H1 (cell line): Measurements from ENCODE around the gene DIPK1C. TPM values are rescaled to one million over a fixed set of nuclear protein-coding genes. Genes with fewer than 3 reads are reported as not detected.

Experiments
- CTCF ChIA-PET: fragments of 300-600 bp; sonication (Branson Sonifier 250); formaldehyde crosslinking; loops from one replicate; lab custom pipeline; 2021; ENCODE audit not compliant: partially characterized antibody; lab: Charles Lee
- POLR2A ChIA-PET: fragments of 300-600 bp; sonication (Branson Sonifier 250); formaldehyde crosslinking; loops from one replicate; lab custom pipeline; 2021; ENCODE audit warnings: inconsistent platforms; ENCODE audit not compliant: partially characterized antibody; lab: Charles Lee
- DNase-seq, 2 experiments: peaks; one replicate each; pipeline versions ENCODE4 v3.0.0 to v3.0.0-alpha.2; 2010 to 2022; ENCODE audit warnings: low spot score in 2 of 2, low read depth in 1 of 2, mixed read lengths in 1 of 2
- FAIRE-seq: peaks from 2 replicates; lab custom pipeline; 2011; peaks lifted over from hg19 to GRCh38; lab: Jason Lieb, UNC
- H2AFZ ChIP-seq: 2 replicates; pipeline ENCODE4 v1.8.1; 2012; ENCODE audit warnings: low read length, inconsistent platforms
- H2AK5ac ChIP-seq: 2 replicates; pipeline ENCODE4 v1.6.1; 2013; ENCODE audit warnings: low read depth, low read length
- H2BK120ac ChIP-seq: replicated peaks from 2 replicates; pipeline ENCODE3; 2013; ENCODE audit warnings: low read depth, low read length, inconsistent platforms
- H2BK12ac ChIP-seq: 2 replicates; pipeline ENCODE4 v1.6.1; 2013; ENCODE audit warnings: low read depth, low read length
- H2BK15ac ChIP-seq: 2 replicates; pipeline ENCODE4 v1.6.1; 2013; ENCODE audit warnings: low read length
- H2BK20ac ChIP-seq: 2 replicates; pipeline ENCODE4 v1.6.1; 2013; ENCODE audit warnings: low read length
- H2BK5ac ChIP-seq: 2 replicates; pipeline ENCODE4 v1.6.1; 2013; ENCODE audit warnings: low read depth, low read length
- H3K14ac ChIP-seq: 2 replicates; pipeline ENCODE4 v1.6.1; 2013; ENCODE audit warnings: inconsistent platforms; ENCODE audit not compliant: insufficient read length
- H3K18ac ChIP-seq: 2 replicates; pipeline ENCODE4 v1.6.1; 2013; ENCODE audit warnings: low read length; ENCODE audit errors: extremely low read depth
- H3K23ac ChIP-seq: 2 replicates; pipeline ENCODE4 v1.6.1; 2013; ENCODE audit warnings: inconsistent platforms; ENCODE audit not compliant: insufficient read length
- H3K23me2 ChIP-seq: 2 replicates; pipeline ENCODE4 v1.6.1; 2013; ENCODE audit warnings: low read depth, low read length
- H3K27ac ChIP-seq: 2 replicates; pipeline ENCODE4 v1.6.1; 2011; ENCODE audit warnings: low read depth, low read length, inconsistent platforms
- H3K27me3 ChIP-seq, 4 experiments: replicated peaks in 1 of 4; 1 replicate in 1 of 4; 2 replicates in 3 of 4; pipeline versions ENCODE4 v1.6.1 to v1.8.1; 2011 to 2013; ENCODE audit warnings: low read length in 3 of 4, mild to moderate bottlenecking in 3 of 4, inconsistent platforms in 2 of 4, mixed read lengths in 2 of 4, moderate library complexity in 1 of 4; ENCODE audit not compliant: control insufficient read depth in 3 of 4, insufficient read depth in 3 of 4; ENCODE audit errors: extremely low read depth in 1 of 4
- H3K36me3 ChIP-seq, 4 experiments: 2 replicates each; pipeline versions ENCODE4 v1.6.1 to v1.8.1; 2011 to 2013; ENCODE audit warnings: mild to moderate bottlenecking in 4 of 4, low read length in 3 of 4, moderate library complexity in 2 of 4, control low read depth in 1 of 4, inconsistent platforms in 1 of 4; ENCODE audit not compliant: insufficient read depth in 4 of 4, control insufficient read depth in 2 of 4
- H3K4ac ChIP-seq: replicated peaks from 2 replicates; pipeline ENCODE3; 2013; ENCODE audit warnings: low read length, low read depth, mixed read lengths, inconsistent platforms; ENCODE audit not compliant: insufficient read length
- H3K4me1 ChIP-seq, 4 experiments: replicated peaks in 1 of 4; 1 replicate in 1 of 4; 2 replicates in 3 of 4; pipeline versions ENCODE4 v1.6.1 to v1.8.1; 2011 to 2013; ENCODE audit warnings: low read length in 3 of 4, inconsistent platforms in 2 of 4, mixed read lengths in 1 of 4; ENCODE audit not compliant: insufficient read depth in 4 of 4, control insufficient read depth in 3 of 4
- H3K4me2 ChIP-seq, 2 experiments: 2 replicates each; pipeline versions ENCODE4 v1.6.1 to v1.8.1; 2011 to 2013; ENCODE audit warnings: low read depth in 2 of 2, low read length in 2 of 2, control low read depth in 1 of 2, inconsistent platforms in 1 of 2, mild to moderate bottlenecking in 1 of 2; ENCODE audit not compliant: insufficient read depth in 1 of 2
- H3K4me3 ChIP-seq, 4 experiments: fragments of 200-600, 300-600 bp in 1 of 4; sonication (generic), shearing (Covaris generic), sonication (Bioruptor Twin) in 1 of 4; 2 replicates each; pipeline versions ENCODE4 v1.5.1 to v1.8.1; 2011 to 2016; ENCODE audit warnings: low read length in 4 of 4, low read depth in 3 of 4, control low read depth in 2 of 4, inconsistent platforms in 2 of 4, mild to moderate bottlenecking in 2 of 4, mixed read lengths in 1 of 4, moderate library complexity in 1 of 4; ENCODE audit not compliant: insufficient read depth in 2 of 4; ENCODE audit errors: extremely low read depth in 1 of 4
- H3K56ac ChIP-seq: replicated peaks from 2 replicates; pipeline ENCODE3; 2013; ENCODE audit warnings: low read depth, mild to moderate bottlenecking, mixed read lengths, low read length, inconsistent platforms; ENCODE audit not compliant: insufficient read length
- H3K79me1 ChIP-seq: 2 replicates; pipeline ENCODE4 v1.6.1; 2013; ENCODE audit warnings: low read depth, low read length, control low read depth
- H3K79me2 ChIP-seq, 2 experiments: 2 replicates each; pipeline versions ENCODE4 v1.6.1 to v1.8.1; 2012 to 2013; ENCODE audit warnings: low read length in 2 of 2, mild to moderate bottlenecking in 2 of 2, inconsistent platforms in 1 of 2; ENCODE audit not compliant: insufficient read depth in 2 of 2, control insufficient read depth in 1 of 2
- H3K9ac ChIP-seq, 4 experiments: replicated peaks in 1 of 4; 1 replicate in 1 of 4; 2 replicates in 3 of 4; pipeline versions ENCODE4 v1.6.1 to v1.8.1; 2011 to 2013; ENCODE audit warnings: low read depth in 3 of 4, low read length in 3 of 4, control low read depth in 2 of 4, mild to moderate bottlenecking in 2 of 4, moderate library complexity in 2 of 4, inconsistent platforms in 1 of 4; ENCODE audit errors: extremely low read depth in 1 of 4
- H3K9me3 ChIP-seq, 2 experiments: 2 replicates each; pipeline versions ENCODE4 v1.6.1 to v1.8.1; 2012 to 2013; ENCODE audit warnings: mild to moderate bottlenecking in 2 of 2, moderate library complexity in 2 of 2, control low read depth in 1 of 2, inconsistent platforms in 1 of 2, low read depth in 1 of 2, low read length in 1 of 2, mixed read lengths in 1 of 2; ENCODE audit not compliant: insufficient read depth in 2 of 2
- H4K20me1 ChIP-seq, 2 experiments: replicated peaks in 1 of 2; 2 replicates each; pipeline versions ENCODE3 to v1.8.1; 2011 to 2013; ENCODE audit warnings: inconsistent platforms in 2 of 2, low read length in 2 of 2, mild to moderate bottlenecking in 1 of 2; ENCODE audit not compliant: insufficient read depth in 2 of 2, control insufficient read depth in 1 of 2
- H4K5ac ChIP-seq: 2 replicates; pipeline ENCODE4 v1.6.1; 2013; ENCODE audit warnings: low read length, low read depth, mixed read lengths, inconsistent platforms; ENCODE audit not compliant: insufficient read length
- H4K8ac ChIP-seq: 2 replicates; pipeline ENCODE4 v1.8.0; 2013; ENCODE audit warnings: mild to moderate bottlenecking, moderate library complexity, low read length, inconsistent platforms; ENCODE audit not compliant: insufficient read depth; ENCODE audit errors: extremely low read depth
- H4K91ac ChIP-seq: replicated peaks from 2 replicates; pipeline ENCODE3; 2013; ENCODE audit warnings: low read length, mixed read lengths, inconsistent platforms; ENCODE audit not compliant: insufficient read length
- BRCA1 ChIP-seq: IDR thresholded peaks from 2 replicates; pipeline ENCODE4 v1.6.1; 2012; ENCODE audit warnings: low read depth, low read length, improper control_type of control experiment
- CBX8 ChIP-seq: fragments of 300-800, 300-1000 bp; sonication (generic); IDR thresholded peaks from 2 replicates; pipeline ENCODE4 v1.7.1; 2016; ENCODE audit warnings: low read depth, low read length, borderline replicate concordance
- CTCF ChIP-seq, 3 experiments: IDR thresholded peaks; 1 replicate in 2 of 3; 2 replicates in 1 of 3; pipeline versions ENCODE4 v1.5.1 to v1.6.1; 2011; ENCODE audit warnings: low read length in 3 of 3, mild to moderate bottlenecking in 3 of 3, inconsistent platforms in 2 of 3, low read depth in 1 of 3, moderate library complexity in 1 of 3; ENCODE audit not compliant: insufficient read depth in 1 of 3; ENCODE audit errors: control extremely low read depth in 1 of 3
- E2F6 ChIP-seq: IDR thresholded peaks from 2 replicates; pipeline ENCODE4 v1.6.1; 2012; ENCODE audit warnings: inconsistent platforms
- EGR1 ChIP-seq: IDR thresholded peaks from 2 replicates; pipeline ENCODE4 v1.6.1; 2011; ENCODE audit warnings: low read depth, low read length, borderline replicate concordance
- SAP30 ChIP-seq: fragments of 300-600 bp; sonication (generic); IDR thresholded peaks from 2 replicates; pipeline ENCODE4 v1.7.1; 2012; ENCODE audit warnings: low read length, moderate library complexity, mild to moderate bottlenecking, inconsistent platforms; ENCODE audit not compliant: insufficient read depth, insufficient replicate concordance
- WGBS, 2 experiments: shearing (Covaris generic) in 1 of 2; methylation state at CpG; one replicate each; pipeline versions ENCODE4 v1.1.6 to v1.1.7; 2013 to 2015; ENCODE audit warnings: low lambda C conversion rate in 2 of 2, mixed read lengths in 2 of 2, inconsistent platforms in 1 of 2, low coverage in 1 of 2, missing lambda C conversion rate in 1 of 2; ENCODE audit not compliant: insufficient replicate concordance in 2 of 2, insufficient coverage in 1 of 2, insufficient read length in 1 of 2; ENCODE audit errors: extremely low coverage in 1 of 2, missing lambda C conversion rate in 1 of 2; 5-methylcytosine and 5-hydroxymethylcytosine counted together
- polyA plus RNA-seq, 7 experiments: library from polyadenylated mRNA; depleted of rRNA in 3 of 7; stranded (reverse) in 5 of 7; unstranded in 2 of 7; fragments of >200 nt in 5 of 7; fragments of 200-250 nt in 2 of 7; gene quantifications; 1 replicate in 5 of 7; 2 replicates in 1 of 7; 4 replicates in 1 of 7; pipeline versions ENCODE4 v1.2.1 to v1.2.3, GENCODE V29; 2011 to 2013; ENCODE audit warnings: missing spikeins in 2 of 7, mixed read lengths in 2 of 7
- total RNA-seq: library from RNA; stranded (reverse); fragmentation: NEBNext Ultra II Directional; extraction: Animal tissue kit (Norgen Biotek cat#: 25700); gene quantifications from 2 replicates; pipeline ENCODE4 v1.2.1, GENCODE V29; 2021

The DIPK1C gene
- total and polyA plus RNA-seq, 2 of the 8 experiments (the other 6 are each of a cell fraction or from before 2014, with no cell fraction given), result 0.08 TPM; not detected in 1

- Histone ChIP-seq H3K23ac (no peak overlapping the region), H2BK120ac (no peak overlapping the region), H3K14ac (no peak overlapping the region), H3K27ac (no peak overlapping the region), H3K36me3 (no peaks in the 10 kb centered on the region), H3K18ac (no peak overlapping the region), H2BK5ac (no peak overlapping the region), H2AK5ac (no peak overlapping the region), H3K4me1 (no peaks in the 10 kb centered on the region; a peak in 1 of 7 replicates), H2AFZ (no peak overlapping the region), H3K56ac (no peak overlapping the region), H3K9ac (no peak overlapping the region), H4K91ac (no peak overlapping the region), H3K27me3 (peaks cover 0 to 1% (median 0%) of the 10 kb centered on the region in 4 experiments; a peak in 1 of 7 replicates), H3K4me2 (no peak overlapping the region), H3K4me3 (no peak overlapping the region), H4K5ac (no peak overlapping the region), H2BK20ac (no peak overlapping the region)
- ChIA-PET POLR2A (no interaction called here), CTCF (interaction anchor here (1.4 kb wide), 1 partner anchor 91 kb away, joined by 4 read pairs; no protein-coding TSS in a partner anchor)
- FAIRE-seq, result no peak
- no peak for TF ChIP-seq CBX8
- TF ChIP-seq E2F6, result no peak
- no peak for TF ChIP-seq EGR1
- no peak for TF ChIP-seq SAP30
- no peak for TF ChIP-seq BRCA1
- TF ChIP-seq CTCF (IDR thresholded peaks at IDR 0.05; ENCODE audit: control extremely low read depth in 1 of 3, insufficient read depth in 1 of 3, low read depth in 1 of 3, low read length in 3 of 3), result no peak
- TF ChIP-seq, all 59 proteins: peak for 0
- WGBS, 2 experiments, result 90% methylated on average over 16 of the region's 16 CpGs; no CpG with 5 or more reads in 1 of the 2 experiments
- Histone ChIP-seq H3K9me3 (no peaks in the 10 kb centered on the region), H4K8ac (no peak overlapping the region), H3K79me1 (no peaks in the 10 kb centered on the region), H3K4ac (no peak overlapping the region), H4K20me1 (no peaks in the 10 kb centered on the region), H3K79me2 (no peaks in the 10 kb centered on the region), H2BK12ac (no peak overlapping the region), H2BK15ac (no peak overlapping the region), H3K23me2 (no peaks in the 10 kb centered on the region)
- DNase-seq, result no peak
These were observed 22.5 kb upstream of the DIPK1C start for GRCh38 chr18:74479486-74480148.
